A172 (cell line): ENCODE measurements around the gene MS4A1. TPM values are rescaled to one million over a fixed set of nuclear protein-coding genes. Genes with fewer than 3 reads are reported as not detected.
"Not testable (repeated sequence)": the region's sequence is repeated elsewhere in the genome, so short reads cannot be mapped to it uniquely, and the experiment has no call there.

Source experiments
- DNase-seq: peaks from one replicate; pipeline ENCODE4 v3.0.0-alpha.2; 2015; ENCODE audit warnings: low spot score
- total RNA-seq: library from RNA; depleted of rRNA; stranded (reverse); fragments of >200 nt; shearing (Covaris generic); gene quantifications from 2 replicates; pipeline ENCODE4 v1.2.3, GENCODE V29; 2014; rRNA removed

The MS4A1 gene
- total RNA-seq, 1 experiment from 2014 or later: not detected

GRCh38 chr11:60502221-60502775 is 46.7 kb downstream of the MS4A1 start:
- DNase-seq: no peak

- no peak for DNase-seq
Measured at GRCh38 chr11:60504219-60504905, 48.7 kb downstream of the MS4A1 start.

- DNase-seq: not testable (repeated sequence)
Measured at GRCh38 chr11:60509609-60510008, 54.0 kb downstream of the MS4A1 start.

GRCh38 chr11:60510209-60510608 is 54.6 kb downstream of the MS4A1 start:
- DNase-seq: not testable (repeated sequence)

GRCh38 chr11:60511393-60511792 is 55.7 kb downstream of the MS4A1 start:
- no peak for DNase-seq

GRCh38 chr11:60512651-60513225 is 57.1 kb downstream of the MS4A1 start:
- DNase-seq: no peak

- no peak for DNase-seq
Measured at GRCh38 chr11:60513496-60514460, 58.1 kb downstream of the MS4A1 start.

GRCh38 chr11:60515144-60515855 is 59.7 kb downstream of the MS4A1 start, which contains the start of gene MS4A13:
MS4A13 (plus strand) TSS chr11:60515392; CDS start chr11:60518084, 2,692 bp downstream.
- peak; percentile 45 for DNase-seq

Other genes starting within 250 kb of the MS4A1 start
- gene MS4A4E, start 212.7 kb upstream of the MS4A1 start, total RNA-seq: not detected in 2 replicates
- gene MS4A4A, start 175.2 kb upstream of the MS4A1 start, total RNA-seq: not detected in 2 replicates
- not detected in 2 replicates for gene MS4A6E, start 128.6 kb upstream of the MS4A1 start, total RNA-seq
- gene MS4A7, start 77.3 kb upstream of the MS4A1 start, total RNA-seq: not detected in 2 replicates
- not detected in 2 replicates for gene MS4A14, start 59.4 kb upstream of the MS4A1 start, total RNA-seq
- not detected in 2 replicates for gene MS4A5, start 26.3 kb upstream of the MS4A1 start, total RNA-seq
- not detected in 2 replicates for gene MS4A12, start 36.9 kb downstream of the MS4A1 start, total RNA-seq
- gene MS4A13, start 59.5 kb downstream of the MS4A1 start, total RNA-seq: 2.3 TPM in 1 of 2 replicates, not detected in the other
- gene MS4A8, start 243.8 kb downstream of the MS4A1 start, total RNA-seq: not detected in 2 replicates